GM12878 (cell line): ENCODE measurements around the gene POLR3K.

Source experiments
- BCL11A ChIP-seq: IDR thresholded peaks from 2 replicates; pipeline ENCODE4 v1.6.1; 2011; ENCODE audit warnings: low read depth, low read length
- EP300 ChIP-seq, 2 experiments: fragments of 150-350 bp in 1 of 2; IDR thresholded peaks; 2 replicates each; pipeline ENCODE4 v1.6.1; 2011 to 2012; ENCODE audit warnings: low read depth in 2 of 2, low read length in 2 of 2, borderline replicate concordance in 1 of 2, improper control_type of control experiment in 1 of 2, inconsistent platforms in 1 of 2; ENCODE audit not compliant: control insufficient read depth in 1 of 2
- ESRRA ChIP-seq: IDR thresholded peaks from 2 replicates; pipeline ENCODE4 v1.6.1; 2012; ENCODE audit warnings: mild to moderate bottlenecking, low read length, improper control_type of control experiment
- EZH2 ChIP-seq: IDR thresholded peaks from 2 replicates; pipeline ENCODE4 v1.6.1; 2012; ENCODE audit warnings: low read depth, mild to moderate bottlenecking, control low read depth, inconsistent platforms, low read length, borderline replicate concordance; ENCODE audit not compliant: control insufficient read depth
- HCFC1 ChIP-seq: fragments of 150-350 bp; IDR thresholded peaks from 2 replicates; pipeline ENCODE4 v1.6.1; 2014; ENCODE audit warnings: low read length
- NFIC ChIP-seq: IDR thresholded peaks from 2 replicates; pipeline ENCODE4 v1.6.1; 2012; ENCODE audit warnings: low read depth, mild to moderate bottlenecking, inconsistent platforms, low read length, moderate library complexity
- TAF1 ChIP-seq: IDR thresholded peaks from 2 replicates; pipeline ENCODE4 v1.6.1; 2011; ENCODE audit warnings: mild to moderate bottlenecking, low read depth, low read length, borderline replicate concordance
- YY1 ChIP-seq: IDR thresholded peaks from 2 replicates; pipeline ENCODE4 v1.6.1; 2011; ENCODE audit warnings: low read depth, mild to moderate bottlenecking, low read length
- ZNF622 ChIP-seq: fragments of 450-650 bp; IDR thresholded peaks from 2 replicates; pipeline ENCODE4 v1.6.1; 2017; ENCODE audit warnings: mild to moderate bottlenecking, inconsistent platforms
- TF ChIP-seq, protein P1 (sequence below): IDR thresholded peaks from 2 replicates; pipeline ENCODE4 v1.6.1; 2011; ENCODE audit warnings: low read depth, low read length, improper control_type of control experiment, borderline replicate concordance
- TF ChIP-seq, protein P2 (sequence below): IDR thresholded peaks from 2 replicates; pipeline ENCODE4 v1.6.1; 2012; ENCODE audit warnings: low read depth, low read length, improper control_type of control experiment
- TF ChIP-seq, protein P3 (sequence below), 3 experiments: IDR thresholded peaks in 2 of 3; conservative IDR thresholded peaks in 1 of 3; 2 replicates each; pipeline ENCODE4 v1.5.1; 2011; ENCODE audit warnings: low read depth in 3 of 3, low read length in 3 of 3, mild to moderate bottlenecking in 3 of 3, control low read depth in 2 of 3, moderate library complexity in 2 of 3, inconsistent platforms in 1 of 3, mixed read lengths in 1 of 3; ENCODE audit not compliant: control insufficient read depth in 2 of 3, insufficient read depth in 1 of 3; ENCODE audit errors: extremely low read depth in 1 of 3

DNA sequence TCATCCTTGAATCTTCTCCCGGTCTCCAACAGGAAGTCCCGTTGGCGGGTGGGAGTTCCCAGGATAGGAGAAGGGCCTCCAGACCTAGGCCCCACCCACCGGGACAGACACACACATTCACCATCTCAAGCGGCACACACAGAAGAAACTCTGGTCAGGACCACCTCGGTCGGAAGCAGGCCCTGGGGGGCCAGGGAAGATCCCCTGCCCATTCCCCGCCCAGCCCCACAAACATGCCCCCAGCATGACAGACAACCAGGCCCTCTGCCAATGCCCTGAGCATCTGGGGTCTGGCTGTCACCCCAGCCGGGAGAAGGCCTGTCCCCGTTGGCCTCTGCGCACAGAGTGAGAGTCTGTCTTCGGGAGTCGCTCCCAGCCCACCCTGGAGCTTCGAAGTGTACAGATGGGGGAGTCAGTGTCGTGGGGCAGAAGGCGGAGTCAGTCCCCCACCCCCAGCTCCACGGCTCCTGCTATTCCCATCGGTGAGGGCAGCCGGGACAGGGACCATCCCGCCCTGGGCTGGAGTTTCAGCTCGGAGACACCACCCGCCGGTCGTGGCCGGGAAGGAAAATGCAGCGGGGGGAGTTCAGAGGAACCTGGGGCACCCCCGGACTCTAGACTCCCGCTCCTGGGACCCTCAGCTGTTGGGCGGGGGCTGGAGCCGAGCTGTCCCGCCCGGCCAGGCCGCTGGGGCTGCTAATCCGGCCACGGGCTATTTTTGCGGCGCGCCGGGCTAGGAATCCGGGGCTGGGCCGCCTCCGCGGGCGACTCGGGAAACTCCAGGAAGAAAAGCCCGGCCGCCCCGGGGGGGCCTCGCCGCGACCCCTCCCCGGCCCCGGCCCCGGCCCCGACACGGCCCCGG, 18.4 kb upstream of the POLR3K start:
- TF ChIP-seq, protein P1, sequence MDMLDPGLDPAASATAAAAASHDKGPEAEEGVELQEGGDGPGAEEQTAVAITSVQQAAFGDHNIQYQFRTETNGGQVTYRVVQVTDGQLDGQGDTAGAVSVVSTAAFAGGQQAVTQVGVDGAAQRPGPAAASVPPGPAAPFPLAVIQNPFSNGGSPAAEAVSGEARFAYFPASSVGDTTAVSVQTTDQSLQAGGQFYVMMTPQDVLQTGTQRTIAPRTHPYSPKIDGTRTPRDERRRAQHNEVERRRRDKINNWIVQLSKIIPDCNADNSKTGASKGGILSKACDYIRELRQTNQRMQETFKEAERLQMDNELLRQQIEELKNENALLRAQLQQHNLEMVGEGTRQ, result no peak
- TF ChIP-seq, protein P2, sequence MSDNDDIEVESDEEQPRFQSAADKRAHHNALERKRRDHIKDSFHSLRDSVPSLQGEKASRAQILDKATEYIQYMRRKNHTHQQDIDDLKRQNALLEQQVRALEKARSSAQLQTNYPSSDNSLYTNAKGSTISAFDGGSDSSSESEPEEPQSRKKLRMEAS, result no peak
- TF ChIP-seq BCL11A, result no peak
- TF ChIP-seq EZH2, result no peak
- no peak for TF ChIP-seq YY1
- no peak for TF ChIP-seq NFIC
- no peak for TF ChIP-seq TAF1
- no peak for TF ChIP-seq ZNF622
- no peak for TF ChIP-seq EP300 (IDR thresholded peaks at IDR 0.05; ENCODE audit: borderline replicate concordance in 1 of 2, control insufficient read depth in 1 of 2, low read depth in 2 of 2, low read length in 2 of 2)
- TF ChIP-seq ESRRA, result no peak
- no peak for TF ChIP-seq HCFC1
- TF ChIP-seq, protein P3, sequence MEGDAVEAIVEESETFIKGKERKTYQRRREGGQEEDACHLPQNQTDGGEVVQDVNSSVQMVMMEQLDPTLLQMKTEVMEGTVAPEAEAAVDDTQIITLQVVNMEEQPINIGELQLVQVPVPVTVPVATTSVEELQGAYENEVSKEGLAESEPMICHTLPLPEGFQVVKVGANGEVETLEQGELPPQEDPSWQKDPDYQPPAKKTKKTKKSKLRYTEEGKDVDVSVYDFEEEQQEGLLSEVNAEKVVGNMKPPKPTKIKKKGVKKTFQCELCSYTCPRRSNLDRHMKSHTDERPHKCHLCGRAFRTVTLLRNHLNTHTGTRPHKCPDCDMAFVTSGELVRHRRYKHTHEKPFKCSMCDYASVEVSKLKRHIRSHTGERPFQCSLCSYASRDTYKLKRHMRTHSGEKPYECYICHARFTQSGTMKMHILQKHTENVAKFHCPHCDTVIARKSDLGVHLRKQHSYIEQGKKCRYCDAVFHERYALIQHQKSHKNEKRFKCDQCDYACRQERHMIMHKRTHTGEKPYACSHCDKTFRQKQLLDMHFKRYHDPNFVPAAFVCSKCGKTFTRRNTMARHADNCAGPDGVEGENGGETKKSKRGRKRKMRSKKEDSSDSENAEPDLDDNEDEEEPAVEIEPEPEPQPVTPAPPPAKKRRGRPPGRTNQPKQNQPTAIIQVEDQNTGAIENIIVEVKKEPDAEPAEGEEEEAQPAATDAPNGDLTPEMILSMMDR (IDR thresholded peaks at IDR 0.05 in 2 of 3, conservative IDR thresholded peaks at IDR 0.05 in 1 of 3; ENCODE audit: control insufficient read depth in 2 of 3, extremely low read depth in 1 of 3, insufficient read depth in 1 of 3, low read depth in 3 of 3, low read length in 3 of 3), result no peak
